HG03135 (cell line): ENCODE results near the gene MRGPRF.

Experiments used
- ATAC-seq: cut with Tn5 transposase; IDR thresholded peaks from one replicate; pipeline ENCODE4 v1.9.1; 2021; ENCODE audit warnings: mild to moderate bottlenecking, moderate library complexity; ENCODE audit not compliant: unreplicated experiment

The MRGPRF gene

DNA sequence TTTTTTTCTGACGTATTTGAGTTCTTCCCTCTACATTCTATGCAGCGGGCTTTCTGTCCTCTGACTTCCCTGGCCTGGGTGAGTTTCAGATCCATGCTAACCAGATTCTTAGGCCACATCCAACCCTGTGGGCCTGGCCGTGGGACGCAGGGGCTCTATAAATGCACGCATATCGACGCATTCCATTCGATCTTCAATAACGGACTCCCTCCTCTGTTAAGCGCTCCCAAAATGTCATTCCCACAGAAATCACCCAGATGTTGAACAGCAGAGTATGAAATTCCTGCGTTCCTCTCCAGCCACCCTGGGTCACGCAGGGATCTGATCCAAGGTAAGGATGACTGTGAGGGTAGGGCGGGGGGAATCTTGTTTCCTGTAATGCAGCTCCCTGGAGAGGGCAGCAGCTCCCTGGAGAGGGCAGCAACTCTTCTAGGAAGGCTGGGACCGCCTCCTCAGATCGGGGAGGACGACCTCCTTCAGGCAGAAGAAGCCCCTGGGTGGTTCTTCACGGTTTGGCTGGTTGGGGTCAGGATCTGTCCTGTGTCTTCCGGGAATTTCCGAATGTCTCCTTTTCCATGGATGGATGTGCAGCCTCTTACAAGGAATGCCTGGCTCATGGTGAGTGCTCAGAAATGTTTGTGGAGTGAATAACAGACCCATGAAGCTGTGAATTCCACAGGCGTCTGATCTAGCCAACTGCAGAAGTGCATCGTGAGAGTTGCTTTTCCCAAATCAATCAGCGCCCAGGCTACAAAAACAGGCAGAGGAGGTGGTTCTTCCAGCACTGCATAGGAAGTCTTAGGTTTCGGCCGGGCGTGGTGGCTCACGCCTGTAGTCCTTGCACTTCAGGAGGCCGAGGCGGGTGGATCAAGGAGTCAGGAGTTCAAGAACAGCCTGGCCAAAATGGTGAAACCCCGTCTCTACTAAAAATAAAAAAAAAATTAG lies 44.5 kb downstream of the MRGPRF start:
- ATAC-seq, result no peak

DNA sequence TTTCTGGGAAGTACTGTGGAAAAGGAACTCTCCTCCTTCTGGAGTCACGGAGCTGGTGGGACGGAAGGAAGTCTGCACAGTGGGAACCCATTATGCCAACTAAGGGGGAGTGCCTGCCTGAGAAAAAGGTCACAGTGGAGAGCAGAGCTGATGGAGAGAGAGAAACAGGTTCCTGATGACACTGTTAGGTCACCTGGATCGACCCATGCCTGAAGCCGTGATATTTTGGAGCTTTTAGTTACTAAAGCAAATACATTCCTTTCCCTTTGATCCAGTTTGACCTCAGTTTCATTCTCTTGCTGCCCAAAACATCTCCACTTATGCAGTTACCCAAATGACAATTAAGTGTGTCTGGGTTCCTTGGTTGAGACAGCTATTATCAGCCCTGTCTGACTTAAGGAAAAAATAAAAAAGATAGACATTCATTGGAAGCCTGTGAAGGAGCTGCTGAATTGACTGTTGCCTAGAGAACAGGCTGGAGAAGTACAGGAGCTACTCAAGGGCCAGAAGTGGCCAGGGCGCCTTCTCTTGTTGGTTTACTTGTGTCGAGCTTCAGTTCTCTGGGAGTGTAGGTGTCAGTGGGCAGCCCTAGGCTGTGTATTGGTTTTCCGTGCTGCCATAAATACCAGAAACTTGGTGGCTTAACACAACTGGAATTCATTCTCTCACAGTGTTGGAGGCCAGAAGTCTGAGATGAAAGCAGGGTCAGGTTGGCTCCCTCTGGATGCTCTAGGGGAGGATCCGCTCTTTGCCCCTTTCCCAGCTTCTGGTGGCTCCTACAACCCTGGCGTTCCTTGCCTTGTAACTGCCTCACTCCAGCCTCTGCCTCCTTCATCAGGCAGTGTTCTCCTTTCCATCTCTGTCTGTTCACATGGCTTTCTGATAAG lies 45.9 kb downstream of the MRGPRF start:
- ATAC-seq, result no peak

DNA sequence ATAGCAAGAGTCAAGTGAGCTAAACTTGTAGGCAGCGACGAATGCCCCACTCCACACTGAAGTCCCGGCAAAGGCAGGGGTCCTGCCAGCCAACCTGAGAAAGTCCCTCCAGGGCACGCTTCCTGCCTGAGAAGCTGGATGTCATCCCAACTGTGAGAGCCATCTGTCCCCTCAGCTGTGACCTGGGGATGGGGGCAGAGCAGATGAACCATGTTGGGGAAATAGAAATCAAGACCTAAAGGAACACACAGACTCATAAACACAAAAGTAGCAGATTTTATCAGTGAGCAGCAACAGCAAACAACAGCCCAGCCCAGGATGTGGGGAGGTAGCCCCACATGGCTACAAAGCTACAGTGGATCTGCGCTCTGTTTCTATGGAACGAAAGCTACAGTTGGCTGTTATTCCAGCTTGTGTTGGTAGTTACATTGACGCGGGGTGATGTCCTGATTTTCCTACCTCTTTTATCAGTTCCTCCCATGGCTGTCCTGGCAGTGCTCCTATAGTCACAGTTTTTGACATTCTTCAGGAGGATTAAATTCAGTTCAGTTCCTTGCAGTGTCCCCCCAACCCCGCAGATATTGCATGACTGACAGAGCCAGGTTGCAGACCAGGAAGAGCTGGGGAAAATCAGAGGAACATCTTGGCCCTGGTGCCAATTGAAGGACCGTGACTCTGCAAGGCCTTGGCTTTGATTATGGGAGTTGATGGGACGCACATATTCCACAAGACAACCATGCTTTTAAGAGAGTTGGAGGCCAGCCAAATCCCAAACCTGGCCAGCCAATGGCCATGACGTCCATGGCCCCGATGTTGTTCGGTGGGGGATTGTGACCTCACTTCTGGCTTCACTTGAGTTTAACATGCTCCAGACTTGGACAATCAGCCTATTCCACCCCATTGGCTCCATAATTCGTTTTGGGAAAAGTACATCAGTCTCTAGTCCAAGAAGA lies 46.9 kb downstream of the MRGPRF start:
- ATAC-seq, result no peak

DNA sequence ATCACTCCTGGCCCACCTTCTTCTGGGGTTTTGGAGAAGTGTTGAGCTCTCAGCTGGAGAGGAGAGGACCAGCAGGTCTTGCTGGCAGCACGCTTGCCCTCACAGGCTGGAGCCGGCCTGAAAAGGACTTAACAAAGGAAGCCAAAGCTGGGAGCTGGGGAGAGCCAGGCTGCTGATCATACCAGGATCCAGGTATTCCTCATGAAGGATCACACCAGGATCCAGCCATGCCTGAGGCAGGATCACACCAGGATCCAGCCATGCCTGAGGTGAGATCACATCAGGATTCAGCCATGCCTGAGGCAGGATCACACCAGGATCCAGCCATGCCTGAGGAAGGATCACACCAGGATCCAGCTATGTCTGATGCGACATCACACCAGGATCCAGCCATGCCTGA lies 49.3 kb downstream of the MRGPRF start:
- ATAC-seq, result no peak

DNA sequence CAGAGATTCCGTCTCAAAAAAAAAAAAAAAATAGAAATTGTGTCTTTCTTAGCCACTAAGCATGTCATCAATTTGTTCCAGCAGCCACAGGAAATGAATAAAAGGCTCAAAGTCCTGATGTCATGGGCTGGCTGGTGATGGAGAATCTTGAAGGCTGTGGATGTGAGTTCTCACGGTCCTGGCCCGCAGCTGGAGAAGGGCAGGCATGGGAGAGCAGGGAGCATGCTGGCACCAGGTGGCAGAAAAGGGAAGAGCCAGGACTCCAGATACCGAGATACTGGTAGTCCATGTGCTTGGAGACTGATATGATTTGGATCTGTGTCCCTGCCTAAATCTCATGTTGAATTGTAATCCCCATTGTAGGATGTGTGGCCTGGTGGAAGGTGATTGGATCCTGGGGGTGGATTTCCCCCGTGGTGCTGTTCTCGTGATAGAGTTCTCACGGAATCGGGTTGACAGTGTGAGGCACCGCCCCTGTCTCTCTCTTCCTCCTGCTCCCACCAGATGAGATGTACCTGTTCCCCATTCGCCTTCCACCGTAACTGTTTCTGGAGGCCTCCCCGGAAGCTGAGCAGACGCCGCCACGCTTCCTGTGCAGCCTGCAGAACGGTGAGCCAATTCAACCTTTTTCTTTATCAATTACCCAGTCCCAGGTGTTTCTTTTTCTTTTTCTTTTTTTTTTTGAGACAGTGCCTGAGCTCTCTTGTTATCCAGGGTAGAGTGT lies 50.4 kb downstream of the MRGPRF start:
- ATAC-seq, result no peak

DNA sequence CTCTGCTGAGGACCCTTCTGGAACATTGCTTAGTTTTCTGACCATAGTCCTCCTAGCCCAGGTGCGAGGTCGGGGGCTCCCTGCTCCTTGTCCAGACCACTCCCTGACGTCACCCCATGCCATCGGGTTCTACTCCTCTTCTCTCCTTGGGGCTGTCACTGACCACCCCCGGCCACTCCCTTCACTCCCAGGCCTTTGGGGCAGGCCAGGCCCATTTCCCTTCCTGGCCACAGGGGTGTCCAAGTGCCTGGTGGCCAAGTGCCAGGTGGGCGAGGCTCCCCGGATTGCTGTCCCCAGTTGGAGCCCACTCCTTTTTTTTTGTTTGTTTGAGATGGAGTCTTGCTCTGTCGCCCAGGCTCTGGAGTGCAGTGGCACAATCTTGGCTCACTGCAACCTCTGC lies 51.8 kb downstream of the MRGPRF start:
- ATAC-seq, result no peak

DNA sequence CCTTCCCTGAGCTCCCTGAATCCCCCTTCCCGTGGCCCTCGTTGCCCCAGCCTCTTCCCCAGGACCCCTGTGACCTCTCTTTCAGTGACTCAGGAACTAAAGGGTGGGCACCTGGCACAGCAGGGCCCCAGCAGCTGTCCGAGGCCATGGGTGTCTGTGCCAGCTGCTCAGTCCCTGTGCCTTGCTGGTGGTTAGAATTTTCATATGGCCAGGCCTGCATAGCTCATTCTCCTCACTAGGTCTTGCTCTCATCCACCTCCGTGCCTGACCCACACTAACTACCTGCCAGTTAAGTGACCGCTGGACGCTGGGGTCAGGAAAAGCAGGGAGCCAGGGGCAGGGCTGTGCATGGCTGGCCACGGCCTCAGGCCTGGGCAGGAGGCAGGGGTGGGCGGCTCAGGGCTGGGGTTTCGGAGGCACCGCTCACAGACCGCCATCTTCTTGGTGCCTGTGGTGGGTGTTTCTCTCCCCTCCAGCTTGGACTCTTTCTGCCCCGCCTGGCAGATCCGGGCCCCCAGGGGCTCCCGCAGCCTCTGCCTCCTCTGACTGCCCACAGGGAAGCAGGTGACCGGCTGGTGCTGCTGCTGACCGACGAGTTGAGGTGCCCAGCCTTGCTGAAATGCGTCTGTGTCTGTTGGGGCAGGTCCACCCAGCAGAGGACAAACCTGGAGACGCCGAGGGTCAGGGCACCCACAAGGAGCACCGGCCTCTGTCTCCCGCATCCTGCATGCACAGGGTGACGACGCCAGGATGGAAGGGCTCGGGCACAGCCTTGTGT lies 52.6 kb downstream of the MRGPRF start:
- ATAC-seq, result no peak

DNA sequence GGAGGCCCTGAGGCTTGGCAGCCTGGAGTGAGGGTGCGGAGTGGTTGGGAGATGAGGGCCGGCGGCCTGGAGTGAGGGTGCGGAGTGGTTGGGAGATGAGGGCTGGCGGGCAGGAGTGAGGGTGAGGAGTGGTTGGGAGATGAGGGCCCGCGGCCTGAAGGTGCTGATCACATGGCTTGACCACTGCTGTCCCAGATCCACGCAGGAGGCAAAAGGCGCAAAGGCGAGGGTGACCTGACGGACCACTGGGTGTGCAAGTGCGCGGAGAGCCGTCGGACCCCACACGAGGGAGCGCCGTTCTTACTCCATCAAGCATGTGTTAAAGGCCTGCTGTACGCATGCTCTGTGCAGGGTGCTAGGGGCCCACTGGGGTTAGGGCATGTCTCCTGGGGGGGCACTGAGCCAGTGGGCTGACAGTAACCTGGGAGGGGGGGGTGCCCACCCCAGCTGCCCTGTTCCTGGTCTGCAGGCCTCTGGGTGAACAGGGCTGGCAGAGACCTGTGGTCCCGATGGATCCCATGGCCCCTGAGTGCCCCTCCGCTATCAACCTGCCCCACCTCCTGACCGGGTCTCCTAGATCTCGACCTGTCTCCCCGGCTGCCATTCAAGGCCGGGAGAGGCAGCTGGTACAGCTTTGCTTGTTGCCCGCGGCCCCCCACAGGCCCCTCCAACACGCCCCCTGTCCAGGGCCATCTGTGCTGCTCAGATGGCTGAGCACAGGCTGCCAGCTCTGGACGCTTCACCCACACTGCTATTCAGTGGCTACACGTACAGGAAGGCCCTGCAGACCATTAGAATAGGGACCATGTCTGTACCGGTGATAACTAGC lies 53.4 kb downstream of the MRGPRF start:
- ATAC-seq, result no peak

DNA sequence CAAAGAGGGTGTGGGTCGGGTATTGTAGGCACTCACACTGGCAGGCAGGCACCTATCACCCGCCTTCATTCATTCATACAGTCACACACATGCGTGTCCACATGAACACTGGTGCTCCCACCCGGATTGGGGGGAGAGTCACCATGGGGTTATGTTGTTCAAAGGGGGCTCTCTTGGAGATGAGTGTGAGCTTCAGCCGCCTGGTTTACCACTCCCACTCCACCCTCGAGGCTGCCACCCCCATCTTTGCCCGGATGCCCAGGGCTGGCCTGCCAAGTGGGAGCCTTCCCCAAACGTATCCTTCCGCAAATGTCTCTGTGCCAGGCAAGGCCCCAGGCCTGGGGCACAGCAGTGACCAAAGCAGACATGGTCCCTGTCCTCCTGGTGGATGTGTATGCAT lies 54.8 kb downstream of the MRGPRF start:
- no peak for ATAC-seq

DNA sequence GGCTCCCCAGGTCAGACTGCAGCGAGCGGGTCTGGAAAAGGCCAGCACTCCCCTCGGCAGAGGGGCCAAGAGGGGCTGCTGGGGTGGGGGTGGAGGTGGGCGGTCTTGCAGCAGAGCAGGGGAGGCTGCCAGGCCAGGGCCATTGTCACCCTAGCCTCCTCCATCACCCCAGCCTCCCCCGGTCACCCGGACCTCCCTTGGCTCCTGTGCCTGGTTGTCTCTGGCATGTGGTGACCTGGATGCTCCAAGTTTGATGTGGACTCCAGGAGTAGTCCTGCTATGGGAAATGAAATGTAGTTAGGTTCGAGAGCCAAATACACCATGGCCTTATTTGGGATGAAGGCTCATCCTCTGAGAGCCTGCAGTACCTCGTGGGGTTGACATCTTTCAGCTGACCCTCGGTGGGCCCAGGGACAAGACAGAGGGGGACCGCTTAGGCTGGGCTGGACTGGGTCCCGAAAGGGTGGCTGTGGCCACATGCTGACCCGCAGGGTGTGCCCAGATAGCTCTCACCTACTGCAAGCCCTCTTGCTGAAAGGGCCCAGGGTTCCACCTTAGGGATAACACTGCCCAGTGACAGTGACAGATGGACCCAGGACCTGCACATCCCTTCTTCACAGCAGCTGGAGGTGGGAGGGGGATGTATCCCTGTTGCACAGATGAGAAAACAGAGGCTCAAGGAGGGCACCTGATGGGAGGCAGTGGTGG lies 56.3 kb downstream of the MRGPRF start:
- ATAC-seq, result no peak

DNA sequence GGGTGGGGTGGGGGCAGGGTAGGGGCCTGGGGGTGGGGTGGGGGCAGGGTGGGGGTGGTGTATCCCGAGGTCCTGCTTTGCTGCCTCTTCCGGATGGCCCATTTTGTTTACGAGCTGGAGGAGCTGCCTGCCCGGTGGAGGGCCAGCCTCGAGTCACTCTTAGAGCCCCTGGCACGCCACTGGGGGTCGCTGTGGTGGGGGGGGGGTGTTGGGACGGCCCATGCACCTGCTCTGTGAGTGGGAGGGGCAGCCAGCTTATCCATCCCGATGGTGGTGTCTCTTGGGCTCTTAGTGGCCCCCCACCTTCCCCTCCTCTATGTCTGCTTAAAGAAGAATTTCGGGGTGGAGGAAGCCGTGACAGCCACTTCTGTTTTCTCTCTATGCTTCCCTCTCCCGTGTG lies 56.9 kb downstream of the MRGPRF start:
- ATAC-seq, result no peak

DNA sequence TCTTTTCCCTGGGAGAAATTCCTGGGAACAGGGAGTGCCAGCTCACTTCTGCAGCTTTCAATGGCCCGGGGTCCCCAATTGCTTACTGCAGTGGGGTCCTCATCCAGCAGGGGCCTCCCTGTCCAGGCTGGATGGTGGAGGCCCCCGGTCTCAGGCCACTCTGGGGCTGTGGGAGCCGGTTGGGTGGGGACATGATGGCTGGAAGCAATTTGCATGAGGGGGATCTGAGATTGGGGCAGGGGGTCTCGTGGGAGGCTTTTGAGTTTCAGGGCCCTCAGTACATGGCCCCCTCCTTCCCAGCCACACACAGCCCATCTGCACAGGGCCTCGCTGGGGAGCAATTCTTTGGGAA lies 57.5 kb downstream of the MRGPRF start:
- ATAC-seq, result no peak

DNA sequence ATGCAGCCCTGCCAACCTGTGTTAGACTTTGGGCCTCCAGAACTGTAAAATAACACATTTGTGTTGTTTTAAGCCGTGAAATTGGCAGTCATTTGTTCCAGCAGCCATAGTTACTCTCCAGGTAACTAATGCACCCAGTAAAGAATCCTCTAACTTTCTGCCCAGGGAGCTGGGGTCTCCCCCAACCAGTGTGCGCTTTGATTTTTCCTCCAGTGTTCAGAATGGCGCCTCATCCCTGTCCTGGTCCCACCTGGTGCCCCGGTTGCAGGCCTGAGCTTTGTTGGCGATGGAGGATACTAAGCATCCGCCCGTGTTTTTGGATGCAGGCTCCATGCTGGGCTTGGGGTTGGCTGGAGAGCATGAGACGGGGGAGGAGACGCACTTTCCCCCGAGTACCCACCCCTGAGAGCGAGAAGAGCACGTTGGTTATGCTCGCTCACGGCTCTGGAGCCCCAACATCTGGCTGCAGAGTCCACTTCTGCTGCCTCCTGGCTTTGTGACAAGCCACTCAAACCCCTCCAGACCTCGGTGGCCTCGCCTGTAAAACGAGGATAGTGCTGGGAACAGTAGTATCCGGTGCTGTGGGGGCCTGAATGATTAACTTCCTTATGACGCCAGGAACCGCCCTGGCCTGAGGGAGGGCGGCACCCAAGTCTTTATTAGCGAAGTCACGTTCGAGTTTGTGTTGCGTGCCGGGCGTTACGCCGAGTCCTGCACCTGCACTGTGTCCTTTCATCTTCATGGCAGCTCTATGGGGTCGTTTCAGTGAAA lies 58.0 kb downstream of the MRGPRF start:
- no peak for ATAC-seq
